ENCODE measurements around the gene ZNF175.

ZNF175 gene

GRCh38 chr19:51550848-51551672 lies 20.0 kb upstream of the ZNF175 start:
- DNase-seq: no peak

- DNase-seq: no peak
These were observed 19.2 kb upstream of the ZNF175 start for GRCh38 chr19:51551673-51552432.

- DNase-seq: no peak
These were observed 18.5 kb upstream of the ZNF175 start for GRCh38 chr19:51552608-51552995.

GRCh38 chr19:51552996-51553725 lies 17.9 kb upstream of the ZNF175 start:
- peak; percentile 9 for DNase-seq

- no peak for DNase-seq
These were observed 11.8 kb upstream of the ZNF175 start for GRCh38 chr19:51559240-51559639.

GRCh38 chr19:51560339-51560738 lies 10.7 kb upstream of the ZNF175 start:
- DNase-seq: no peak

- DNase-seq: no peak
These were observed 6.3 kb upstream of the ZNF175 start for GRCh38 chr19:51564791-51565190.

- DNase-seq: no peak
These were observed 5.5 kb upstream of the ZNF175 start for GRCh38 chr19:51565583-51565982.

- no peak for DNase-seq
These were observed 4.5 kb upstream of the ZNF175 start for GRCh38 chr19:51566489-51567100.

- no peak for DNase-seq
These were observed 3.5 kb upstream of the ZNF175 start for GRCh38 chr19:51567583-51567982.

GRCh38 chr19:51568456-51568855 lies 2.6 kb upstream of the ZNF175 start:
- no peak for DNase-seq

GRCh38 chr19:51571599-51571998 lies 516 bp downstream of the ZNF175 start:
- no peak for DNase-seq

GRCh38 chr19:51572410-51572809 lies 1.3 kb downstream of the ZNF175 start:
- no peak for DNase-seq

- no peak for DNase-seq
These were observed 1.8 kb downstream of the ZNF175 start for GRCh38 chr19:51572908-51573307.

GRCh38 chr19:51573331-51573730 lies 2.2 kb downstream of the ZNF175 start:
- DNase-seq: no peak

- DNase-seq: no peak
These were observed 5.8 kb downstream of the ZNF175 start for GRCh38 chr19:51576850-51577249.

GRCh38 chr19:51586103-51586728 lies 15.1 kb downstream of the ZNF175 start:
- DNase-seq: peak; percentile 8

GRCh38 chr19:51586799-51587198 lies 15.7 kb downstream of the ZNF175 start:
- no peak for DNase-seq

GRCh38 chr19:51587264-51588191 lies 16.4 kb downstream of the ZNF175 start:
- no peak for DNase-seq

- DNase-seq: no peak
These were observed 18.4 kb downstream of the ZNF175 start for GRCh38 chr19:51589511-51589910.

GRCh38 chr19:51590441-51590840 lies 19.4 kb downstream of the ZNF175 start:
- no peak for DNase-seq

GRCh38 chr19:51592521-51592920 lies 21.4 kb downstream of the ZNF175 start:
- no peak for DNase-seq

Data from NCI-H69 (cell line).